K562 (cell line): ENCODE data around the gene NTRK3. TPM values are rescaled to one million over a fixed set of nuclear protein-coding genes. Genes with fewer than 3 reads are reported as not detected.

Source experiments
- ATAC-seq: fragments of 200-7000 bp; cut with Tn5 transposase; 3 replicates; pipeline ENCODE4 v1.9.1; 2020; ENCODE audit warnings: moderate library complexity
- BruUV-seq: library from RNA; stranded (reverse); fragments of 400-500 nt; replicated peaks from 2 replicates; lab custom pipeline; 2021; lab: Mats Ljungman, UMichigan
- CTCF ChIA-PET: fragments of 300-600 bp; formaldehyde crosslinking; extraction: SDS; loops from one replicate; lab custom pipeline; 2021; ENCODE audit warnings: low intra/inter-chr PET ratio; lab: Yijun Ruan, JAX
- POLR2A ChIA-PET: fragments of 300-600, 350-650 bp; sonication (Branson Sonifier 250); formaldehyde crosslinking; extraction: SDS; loops from one replicate; lab custom pipeline; 2021; ENCODE audit warnings: antibody characterized with exemption, inconsistent platforms; lab: Yijun Ruan, JAX
- DNase-seq, 4 experiments: peaks; one replicate each; pipeline versions ENCODE4 v3.0.0 to v3.0.0-alpha.2; 2011 to 2018; ENCODE audit warnings: low spot score in 3 of 4, mixed read lengths in 3 of 4; ENCODE audit errors: extremely low read depth in 1 of 4
- FAIRE-seq: peaks from 2 replicates; lab custom pipeline; 2011; peaks lifted over from hg19 to GRCh38; lab: Jason Lieb, UNC
- H2AFZ ChIP-seq: 2 replicates; pipeline ENCODE4 v1.6.0; 2011; ENCODE audit warnings: low read depth, low read length, control low read depth, inconsistent platforms
- H3K27ac ChIP-seq: fragments of 200-600 bp; 3 replicates; pipeline ENCODE4 v1.8.0; 2011; ENCODE audit warnings: low read depth, mild to moderate bottlenecking, control low read depth, inconsistent platforms, low read length, moderate library complexity, mixed read lengths; ENCODE audit errors: extremely low read depth
- H3K27me3 ChIP-seq, 2 experiments: fragments of 300-600 bp in 1 of 2; 2 replicates in 1 of 2; 3 replicates in 1 of 2; pipeline versions ENCODE4 v1.6.0 to v1.8.0; 2011; ENCODE audit warnings: inconsistent platforms in 2 of 2, low read length in 2 of 2, mild to moderate bottlenecking in 1 of 2, mixed read lengths in 1 of 2, moderate library complexity in 1 of 2; ENCODE audit not compliant: control insufficient read depth in 2 of 2, insufficient read depth in 2 of 2
- H3K36me3 ChIP-seq: fragments of 300-600 bp; 3 replicates; pipeline ENCODE4 v1.8.0; 2011; ENCODE audit warnings: mild to moderate bottlenecking, low read length, inconsistent platforms; ENCODE audit not compliant: control insufficient read depth, insufficient read depth
- H3K4me1 ChIP-seq, 2 experiments: fragments of 200-600 bp in 1 of 2; replicated peaks in 1 of 2; 2 replicates in 1 of 2; 3 replicates in 1 of 2; pipeline versions ENCODE4 v1.5.1 to v1.8.0; 2011; ENCODE audit warnings: inconsistent platforms in 2 of 2, low read length in 2 of 2, mild to moderate bottlenecking in 1 of 2, mixed read lengths in 1 of 2, moderate library complexity in 1 of 2; ENCODE audit not compliant: control insufficient read depth in 2 of 2, insufficient read depth in 2 of 2
- H3K4me2 ChIP-seq: 2 replicates; pipeline ENCODE4 v1.6.1; 2011; ENCODE audit warnings: low read length, control low read depth, inconsistent platforms, mixed read lengths; ENCODE audit not compliant: insufficient read depth
- H3K4me3 ChIP-seq: fragments of 200-600 bp; sonication (generic), shearing (Covaris generic); 2 replicates; pipeline ENCODE4 v1.5.1; 2016; ENCODE audit warnings: control low read depth, inconsistent platforms
- H3K79me2 ChIP-seq: fragments of 200-600 bp; 3 replicates; pipeline ENCODE4 v1.8.0; 2011; ENCODE audit warnings: low read length, inconsistent platforms; ENCODE audit not compliant: control insufficient read depth, insufficient read depth
- H3K9ac ChIP-seq, 2 experiments: 2 replicates each; pipeline versions ENCODE4 v1.6.0 to v1.6.1; 2011; ENCODE audit warnings: low read depth in 2 of 2, low read length in 2 of 2, control low read depth in 1 of 2, inconsistent platforms in 1 of 2, mild to moderate bottlenecking in 1 of 2, mixed read lengths in 1 of 2; ENCODE audit not compliant: insufficient read depth in 1 of 2
- H3K9me1 ChIP-seq: one replicate; pipeline ENCODE4 v1.6.0; 2011; ENCODE audit warnings: inconsistent platforms, mild to moderate bottlenecking, low read length, moderate library complexity; ENCODE audit not compliant: control insufficient read depth, insufficient read depth
- H3K9me3 ChIP-seq: replicated peaks from 2 replicates; pipeline ENCODE4 v1.5.1; 2011; ENCODE audit warnings: low read depth, low read length, inconsistent platforms; ENCODE audit not compliant: control insufficient read depth, insufficient read depth
- H4K20me1 ChIP-seq: replicated peaks from 2 replicates; pipeline ENCODE4 v1.6.1; 2011; ENCODE audit warnings: low read length, inconsistent platforms, mixed read lengths; ENCODE audit not compliant: control insufficient read depth, insufficient read depth
- ESRRA ChIP-seq: fragments of 450-650 bp; IDR thresholded peaks from 2 replicates; pipeline ENCODE4 v1.6.1; 2014; ENCODE audit warnings: low read depth, mild to moderate bottlenecking, moderate library complexity, borderline replicate concordance
- MYC ChIP-seq, 2 experiments: fragments of 250-450 bp in 1 of 2; sonication (Bioruptor Pico) in 1 of 2; IDR thresholded peaks; 2 replicates each; pipeline versions ENCODE4 v1.5.1 to v1.6.1; 2012 to 2021; ENCODE audit warnings: low read depth in 2 of 2, borderline replicate concordance in 1 of 2, improper control_type of control experiment in 1 of 2, low read length in 1 of 2, mild to moderate bottlenecking in 1 of 2, moderate library complexity in 1 of 2
- PTTG1 ChIP-seq: fragments of 450-650 bp; IDR thresholded peaks from 2 replicates; pipeline ENCODE4 v1.6.1; 2016; ENCODE audit warnings: low read depth, mild to moderate bottlenecking, missing genetic modification characterization, missing compliant biosample characterization
- PURB ChIP-seq: sonication (generic); formaldehyde crosslinking; IDR thresholded peaks from 2 replicates; pipeline ENCODE4 v1.9.0; 2021; ENCODE audit warnings: low read depth, mild to moderate bottlenecking, missing genetic modification reagents
- SMAD2 ChIP-seq: fragments of 150-350 bp; IDR thresholded peaks from 2 replicates; pipeline ENCODE4 v1.6.1; 2014; ENCODE audit warnings: low read depth, mild to moderate bottlenecking, low read length
- ZNF280A ChIP-seq: fragments of 450-650 bp; IDR thresholded peaks from 2 replicates; pipeline ENCODE4 v1.6.1; 2018; ENCODE audit warnings: mild to moderate bottlenecking, low read depth; ENCODE audit not compliant: partially characterized antibody
- WGBS: fragments of 100-300 bp; shearing (Covaris generic); methylation state at CpG from one replicate; pipeline ENCODE4 v1.1.6; 2016; ENCODE audit warnings: low coverage, mixed read lengths; ENCODE audit not compliant: insufficient coverage; ENCODE audit errors: missing lambda C conversion rate; 5-methylcytosine and 5-hydroxymethylcytosine counted together
- in situ Hi-C: fragments of 300-500 bp; cut with MboI; formaldehyde crosslinking; loops from 4 replicates; pipeline ENCODE4 v1.15.0; 2018; ENCODE audit warnings: inconsistent platforms, mixed read lengths
- intact Hi-C: fragments of 100-400 bp; cut with micrococcal nuclease; formaldehyde crosslinking; loops from 2 replicates; pipeline ENCODE4 v1.14.2; 2022
- polyA plus RNA-seq, 8 experiments: library from polyadenylated mRNA; depleted of rRNA in 4 of 8; stranded (reverse) in 5 of 8; unstranded in 3 of 8; fragments of >200 nt; fragmentation: Nextera tagmentation in 2 of 8; fragmentation: Illumina TruSeq in 1 of 8; extraction: Ambion mirVana in 2 of 8; extraction: Trizol in 1 of 8; gene quantifications; 2 replicates each; pipeline versions ENCODE4 v1.2.1 to v1.2.3, GENCODE V29; 2011 to 2014; ENCODE audit warnings: inconsistent platforms in 1 of 8, missing spikeins in 1 of 8
- total RNA-seq, 7 experiments: library from RNA; depleted of rRNA in 6 of 7; stranded (reverse); fragments of >200 nt in 6 of 7; fragmentation: Illumina TruSeq in 2 of 7; extraction: Trizol in 2 of 7; gene quantifications; 2 replicates each; pipeline versions ENCODE4 v1.2.1 to v1.2.3, GENCODE V29; 2011 to 2021; ENCODE audit warnings: low replicate concordance in 1 of 7

Gene NTRK3
- total and polyA plus RNA-seq, 9 of the 15 experiments (the other 6 are each of a cell fraction or from before 2014, with no cell fraction given): 0.11 to 0.13 TPM; not detected in 7

GRCh38 chr15:87826119-87826747 lies 430.3 kb downstream of the NTRK3 start:
- 0% methylated on average over 7 of the region's 8 CpGs for WGBS
- no peak overlapping the region for H3K4me3 ChIP-seq
- H4K20me1 ChIP-seq: no peaks in the 10 kb centered on the region
- intact Hi-C loops (no loop called here), in situ Hi-C loops (no loop called here)
- DNase-seq: no peak
- H3K9me1 ChIP-seq: no peaks in the 10 kb centered on the region
- no TSS peak for BruUV-seq
- ATAC-seq: no peak
- H3K27me3 ChIP-seq: peaks cover 0 to 12% of the 10 kb centered on the region in 2 experiments; a peak in 2 of 5 replicates
- no peak overlapping the region for H2AFZ ChIP-seq
- H3K9ac ChIP-seq: no peak overlapping the region
- no peaks in the 10 kb centered on the region for H3K4me1 ChIP-seq
- POLR2A ChIA-PET: interaction anchor here (0.5 kb wide), 1 partner anchor 21 kb away, joined by 3 read pairs; no protein-coding TSS in a partner anchor
- no peak overlapping the region for H3K4me2 ChIP-seq
- H3K9me3 ChIP-seq: no peaks in the 10 kb centered on the region
- no peaks in the 10 kb centered on the region for H3K79me2 ChIP-seq
- TF ChIP-seq SMAD2: no peak
- no peak overlapping the region for H3K27ac ChIP-seq
- H3K36me3 ChIP-seq: no peaks in the 10 kb centered on the region
- CTCF ChIA-PET: no interaction called here
- FAIRE-seq: no peak

DNA sequence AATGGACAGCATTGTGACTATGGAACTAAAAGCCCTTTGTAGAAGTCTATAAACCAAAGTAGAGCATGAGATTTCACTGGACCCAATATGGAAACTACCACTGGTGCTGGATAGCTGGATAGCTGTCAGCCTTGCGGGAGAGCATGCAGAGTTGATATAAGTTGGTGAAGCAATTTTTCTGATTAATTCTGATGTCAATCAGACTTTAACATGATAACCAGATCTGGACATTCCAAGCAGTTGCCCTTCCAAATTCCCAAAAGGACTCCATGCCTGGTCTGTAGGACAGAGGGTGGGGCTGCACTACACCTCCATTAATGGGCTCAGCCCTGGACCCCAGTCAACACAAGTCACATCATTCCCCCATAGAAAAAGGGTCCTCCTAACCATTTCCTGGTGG lies 437.8 kb downstream of the NTRK3 start:
- Histone ChIP-seq H2AFZ (no peak overlapping the region), H3K9me1 (no peaks in the 10 kb centered on the region), H3K4me2 (no peak overlapping the region), H3K9ac (no peak overlapping the region), H3K79me2 (no peaks in the 10 kb centered on the region), H3K9me3 (no peaks in the 10 kb centered on the region), H3K4me3 (no peak overlapping the region), H3K27me3 (peaks cover 0 to 23% of the 10 kb centered on the region in 2 experiments; a peak in 1 of 5 replicates), H3K4me1 (no peaks in the 10 kb centered on the region), H3K36me3 (no peaks in the 10 kb centered on the region), H3K27ac (no peak overlapping the region), H4K20me1 (no peaks in the 10 kb centered on the region)
- ChIA-PET POLR2A (no interaction called here), CTCF (no interaction called here)
- DNase-seq (no peak), FAIRE-seq (no peak), ATAC-seq (no peak)
- TF ChIP-seq PTTG1: no peak
- no peak for TF ChIP-seq MYC (IDR thresholded peaks at IDR 0.05; ENCODE audit: low read depth, low read length)
- TF ChIP-seq MYC (CRISPR knock-in tag; IDR thresholded peaks at IDR 0.05; ENCODE audit: borderline replicate concordance, low read depth): no peak
- TF ChIP-seq ESRRA: no peak
- TF ChIP-seq ZNF280A: no peak
- no peak for TF ChIP-seq PURB
- in situ Hi-C loops (no loop called here), intact Hi-C loops (no loop called here)
- 5% methylated on average over 1 of the region's 1 CpG for WGBS
- BruUV-seq: no TSS peak
